IMR-90 (cell line): ENCODE results near the gene PCED1B.

Experiments used
- CEBPB ChIP-seq: IDR thresholded peaks from 2 replicates; pipeline ENCODE4 v1.6.1; 2012; ENCODE audit warnings: low read depth, low read length, improper control_type of control experiment
- RAD21 ChIP-seq: IDR thresholded peaks from 2 replicates; pipeline ENCODE4 v1.6.1; 2012; ENCODE audit warnings: low read length, improper control_type of control experiment

DNA sequence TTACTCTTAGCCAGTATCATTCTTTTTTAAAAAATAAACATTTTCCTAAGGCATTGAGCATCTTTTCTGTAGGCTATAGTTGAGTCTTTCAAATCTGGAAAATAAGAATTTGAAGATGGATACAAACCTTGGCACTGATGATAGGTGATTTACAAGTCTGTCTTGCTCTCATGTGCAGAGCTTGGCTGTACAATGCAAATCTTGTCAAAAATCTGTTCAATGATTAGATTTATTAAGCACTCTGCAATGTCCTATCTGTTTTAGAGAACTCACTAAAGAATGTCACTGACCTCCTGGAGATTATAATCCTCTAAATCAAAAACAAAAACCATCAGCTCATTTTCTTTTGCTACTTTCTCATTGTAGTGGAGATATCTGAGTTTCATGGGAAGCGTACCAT lies 43.2 kb downstream of the PCED1B start:
- TF ChIP-seq CEBPB (no peak), RAD21 (no peak)
